Epithelial cell of prostate (primary cell): Measurements from ENCODE around the gene TNS4.
A peak's percentile ranks its signal among the peaks of the same experiment; 100 is the strongest.

Source experiments
- DNase-seq: peaks from one replicate; pipeline ENCODE4 v3.0.0-alpha.2; 2011; ENCODE audit warnings: low read depth, low spot score
- H3K27ac ChIP-seq: fragments of 450-650 bp; 2 replicates; pipeline ENCODE4 v1.5.1; 2017; ENCODE audit warnings: mild to moderate bottlenecking

Gene TNS4

GRCh38 chr17:40536295-40537171 is 35.1 kb upstream of the TNS4 start:
- peak overlapping the region; percentile 87 for H3K27ac ChIP-seq
- no peak for DNase-seq

DNA sequence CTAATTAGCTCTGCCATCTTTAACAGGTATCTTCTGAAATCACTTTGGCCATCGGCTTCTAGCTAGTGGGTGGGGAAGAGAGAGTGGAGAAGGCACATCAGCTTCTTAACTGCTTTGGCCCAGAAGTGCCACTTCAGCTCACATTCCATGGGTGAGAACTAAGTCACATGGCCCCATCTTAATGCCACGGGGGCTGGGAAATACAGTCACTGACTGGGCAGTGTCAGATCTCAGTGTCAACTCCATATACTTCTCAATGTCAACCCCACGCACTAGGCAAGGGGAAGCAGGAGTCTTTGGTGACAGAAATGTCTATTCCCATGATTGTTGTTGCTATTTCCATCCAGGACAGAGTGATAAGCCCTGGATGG is 34.5 kb upstream of the TNS4 start:
- H3K27ac ChIP-seq, result no peak overlapping the region
- no peak for DNase-seq

GRCh38 chr17:40535438-40535837 is 34.0 kb upstream of the TNS4 start:
- DNase-seq, result no peak
- H3K27ac ChIP-seq, result no peak overlapping the region

- no peak for DNase-seq
- peak overlapping the region; percentile 73 for H3K27ac ChIP-seq
Observed at GRCh38 chr17:40534371-40535189, 33.2 kb upstream of the TNS4 start.

DNA sequence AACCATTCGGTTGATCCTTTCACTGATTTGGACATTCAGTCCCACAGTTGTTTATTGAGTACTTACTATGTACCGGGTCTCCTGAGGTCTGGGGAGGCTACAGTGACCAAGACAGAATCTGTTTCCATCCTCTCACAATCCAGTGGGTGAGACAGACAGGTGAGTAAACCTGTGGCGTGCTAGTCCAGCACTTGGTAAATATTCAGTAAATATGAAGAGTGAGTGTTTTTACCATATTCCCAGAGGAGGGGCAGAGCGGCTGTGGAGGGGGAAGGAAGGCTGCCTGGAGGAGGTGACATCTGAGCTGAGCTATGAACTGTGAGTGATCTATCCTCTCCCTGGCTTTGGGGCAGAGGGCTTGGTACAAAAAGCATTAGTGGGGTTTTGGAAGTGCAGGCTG is 32.5 kb upstream of the TNS4 start:
- H3K27ac ChIP-seq, result peak overlapping the region; percentile 73
- DNase-seq, result no peak

DNA sequence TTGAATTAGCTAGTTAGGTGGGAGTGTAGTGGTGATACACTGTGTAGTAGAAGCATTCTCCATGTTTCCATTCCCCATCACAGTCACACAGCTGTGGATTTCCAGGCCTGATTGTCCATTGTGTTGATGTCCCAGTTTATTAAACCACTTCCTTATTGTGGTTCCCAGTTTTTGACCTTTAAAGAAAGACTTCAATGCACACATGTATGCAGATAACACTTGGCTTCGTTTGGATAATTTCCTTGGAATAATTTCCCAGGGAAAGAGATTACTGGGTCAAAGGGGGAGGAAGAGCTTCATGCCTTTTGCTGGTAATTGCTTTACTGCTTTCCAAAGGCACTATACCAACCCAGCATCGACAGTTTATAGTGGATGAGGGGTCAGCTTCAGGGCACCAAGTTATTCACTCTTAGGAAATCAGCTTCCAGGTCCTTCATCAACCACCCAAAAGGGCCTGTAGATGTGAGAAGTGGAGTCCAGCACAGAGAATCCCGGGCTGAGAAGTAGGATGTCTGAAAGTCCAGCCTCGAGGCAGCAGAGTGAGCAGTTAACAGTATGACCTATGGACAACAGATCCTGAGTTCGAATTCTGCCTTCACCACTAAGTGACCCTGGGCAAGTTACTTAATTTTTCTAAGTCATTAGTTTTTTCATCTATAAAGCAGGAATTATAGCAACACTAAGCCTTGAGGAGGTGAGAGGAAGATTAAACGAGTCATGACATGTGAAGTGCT is 31.3 kb upstream of the TNS4 start:
- H3K27ac ChIP-seq, result peak overlapping the region; percentile 73
- no peak for DNase-seq

DNA sequence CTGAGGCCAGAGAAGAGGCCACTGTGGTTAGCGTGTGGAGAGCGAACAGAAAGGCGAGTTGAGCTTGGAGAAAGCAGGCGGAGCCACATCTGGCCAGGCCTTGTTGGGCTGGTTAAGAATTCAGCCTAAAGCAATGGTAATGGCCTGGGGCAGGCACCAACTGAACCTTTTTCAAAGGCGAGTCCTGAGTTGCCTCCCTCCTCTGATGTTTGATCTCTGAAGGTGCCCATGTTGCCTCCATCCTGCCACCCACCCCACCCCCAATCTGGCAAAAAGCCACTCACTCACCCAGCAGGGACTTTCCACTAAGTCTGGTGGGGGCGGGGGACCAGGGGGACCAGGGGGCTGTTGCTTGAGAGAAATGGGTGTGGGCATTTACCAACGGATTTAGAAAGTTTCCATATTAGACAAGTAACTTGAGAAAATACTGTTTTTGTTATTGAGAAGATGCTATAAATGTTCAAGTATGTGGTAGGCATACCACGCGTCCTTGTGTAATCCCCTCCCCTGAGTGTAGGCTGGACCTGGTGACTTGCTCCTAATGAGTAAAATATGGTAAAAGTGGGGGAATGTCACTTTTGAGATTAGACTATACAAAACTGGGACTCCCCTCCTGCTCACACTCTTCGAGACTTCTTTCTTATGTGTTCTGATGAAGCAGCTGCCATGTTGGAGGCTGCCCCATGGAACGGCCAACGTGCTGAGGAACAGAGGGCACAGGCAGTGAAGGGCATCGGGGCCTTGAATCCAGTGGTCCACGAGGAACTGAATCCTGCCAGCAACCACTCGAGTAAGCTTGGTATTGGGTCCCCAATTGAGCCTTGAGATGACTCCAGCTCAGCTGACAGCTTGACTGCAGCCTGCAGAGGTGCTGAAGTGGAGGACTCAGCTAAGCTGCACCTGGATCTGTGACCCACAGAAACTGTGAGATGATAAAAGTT is 29.9 kb upstream of the TNS4 start:
- no peak for DNase-seq
- peak overlapping the region; percentile 18 for H3K27ac ChIP-seq

DNA sequence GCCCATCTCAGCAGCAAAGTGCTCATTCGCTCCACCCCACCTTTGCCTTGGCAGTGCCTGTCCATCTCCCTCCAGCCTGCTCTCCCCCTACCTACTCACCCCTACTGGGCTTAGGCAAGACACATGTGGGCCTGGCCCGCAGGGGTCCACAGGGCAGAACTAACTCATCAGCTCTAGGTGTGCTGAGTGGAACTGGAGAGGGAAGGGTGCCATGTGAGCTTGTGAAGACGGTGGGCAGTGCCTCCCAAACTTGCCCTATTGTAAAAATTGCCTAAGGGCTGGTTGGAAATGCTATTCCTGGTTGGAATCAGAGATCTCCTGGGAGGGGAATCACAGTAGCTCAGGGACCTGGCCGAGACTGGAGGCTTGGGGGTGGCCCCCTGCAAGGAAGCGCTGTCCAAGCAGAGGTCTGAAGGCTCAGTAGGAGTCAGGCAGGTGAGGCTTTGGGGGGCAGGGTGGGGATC is 29.1 kb upstream of the TNS4 start:
- peak overlapping the region; percentile 18 for H3K27ac ChIP-seq
- DNase-seq, result no peak

DNA sequence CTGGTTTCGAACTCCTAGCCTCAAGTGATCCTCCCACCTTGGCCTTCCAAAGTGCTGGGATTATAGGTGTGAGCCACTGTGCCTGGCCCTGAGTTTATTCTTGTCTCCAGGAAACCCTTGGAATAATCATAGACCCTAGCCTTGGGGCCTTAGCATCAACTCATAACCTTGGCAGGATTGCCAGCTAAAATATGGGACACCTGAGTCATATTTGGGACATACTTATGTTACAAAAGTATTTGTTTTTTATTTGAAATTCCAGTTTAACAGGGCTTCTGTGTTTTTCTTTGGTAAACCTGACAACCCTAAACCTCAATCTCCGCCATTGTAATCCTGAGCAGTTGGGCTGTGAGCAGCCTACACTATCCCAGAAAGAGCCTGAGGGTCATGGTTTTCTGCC is 28.6 kb upstream of the TNS4 start:
- no peak for DNase-seq
- peak overlapping the region; percentile 18 for H3K27ac ChIP-seq

- no peak overlapping the region for H3K27ac ChIP-seq
- DNase-seq, result no peak
Observed at GRCh38 chr17:40528692-40529417, 27.4 kb upstream of the TNS4 start.

- H3K27ac ChIP-seq, result no peak overlapping the region
Observed at GRCh38 chr17:40526668-40527067, 25.2 kb upstream of the TNS4 start.

GRCh38 chr17:40525294-40525693 is 23.9 kb upstream of the TNS4 start:
- no peak for DNase-seq
- H3K27ac ChIP-seq, result no peak overlapping the region

More at GRCh38 chr17:40526668-40527067, 25.2 kb upstream of the TNS4 start:
- DNase-seq, result no peak

DNA sequence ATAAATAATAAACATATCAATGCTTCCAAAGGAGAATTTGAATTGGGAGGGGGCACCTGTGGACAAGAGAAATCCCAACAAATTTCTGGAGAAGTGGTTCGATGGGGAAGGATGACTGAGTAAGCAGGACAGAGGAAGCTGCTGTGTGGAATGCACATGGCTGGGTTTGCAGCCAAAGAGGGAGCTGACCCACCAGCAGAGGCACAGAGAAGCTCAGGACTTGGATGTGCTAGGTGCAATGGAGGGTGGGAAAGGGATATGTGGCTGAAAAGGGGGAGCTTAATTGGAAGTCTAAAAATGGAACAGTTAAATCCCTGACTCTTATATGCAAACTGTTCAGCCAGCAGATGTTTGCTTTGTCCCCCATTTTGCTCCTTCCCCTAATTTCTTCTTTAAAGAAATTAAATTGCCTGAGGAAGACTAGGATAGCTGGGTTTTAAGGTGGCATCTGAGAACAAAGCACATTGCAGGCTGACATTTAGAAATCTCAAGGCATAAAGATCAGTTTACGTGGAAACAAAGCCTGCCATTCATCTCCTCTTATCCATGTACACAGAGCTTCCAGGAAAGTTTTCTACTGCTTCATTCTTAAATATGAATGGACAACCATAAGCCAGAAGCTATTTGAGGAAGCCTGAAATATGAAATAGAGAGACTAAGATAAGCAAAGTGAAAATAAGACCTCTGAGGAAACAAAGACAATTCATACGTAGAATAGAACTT is 23.0 kb upstream of the TNS4 start:
- H3K27ac ChIP-seq, result peak overlapping the region; percentile 99
- no peak for DNase-seq

GRCh38 chr17:40522961-40523310 is 21.5 kb upstream of the TNS4 start:
- peak overlapping the region; percentile 99 for H3K27ac ChIP-seq
- DNase-seq, result no peak

DNA sequence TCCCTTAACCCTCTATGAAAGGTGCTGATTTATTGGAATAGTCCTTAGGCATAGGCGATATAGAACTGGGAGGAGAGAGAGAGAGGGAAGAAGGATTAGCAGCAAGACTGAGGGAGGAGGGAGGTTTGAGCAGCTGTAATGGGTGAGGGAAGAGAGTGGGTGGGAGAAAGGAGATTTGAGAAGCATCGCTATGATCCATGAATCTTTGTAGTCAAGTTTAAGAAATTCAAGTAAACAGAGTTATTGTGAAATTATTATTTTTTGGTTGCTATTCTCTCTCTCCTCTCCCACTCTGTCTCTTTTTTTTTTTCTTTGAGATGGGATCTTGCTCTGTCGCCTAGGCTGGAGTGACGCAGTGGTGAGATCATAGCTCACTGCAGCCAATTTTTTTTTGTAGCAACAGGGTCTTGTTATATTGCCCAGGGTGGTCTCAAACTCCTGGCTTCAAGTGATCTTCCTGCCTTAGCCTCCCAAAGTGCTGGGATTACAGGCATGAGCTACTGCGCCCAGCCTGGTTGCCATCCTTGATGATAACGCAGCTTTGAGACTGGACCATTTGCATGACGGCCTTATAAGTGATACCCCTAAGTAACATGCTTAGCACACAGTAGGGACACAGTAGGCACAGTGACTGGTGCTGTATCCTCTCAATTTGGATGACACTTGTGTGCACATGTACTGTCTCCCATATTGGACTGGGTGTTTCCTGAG is 21.0 kb upstream of the TNS4 start:
- H3K27ac ChIP-seq, result peak overlapping the region; percentile 99
- no peak for DNase-seq

DNA sequence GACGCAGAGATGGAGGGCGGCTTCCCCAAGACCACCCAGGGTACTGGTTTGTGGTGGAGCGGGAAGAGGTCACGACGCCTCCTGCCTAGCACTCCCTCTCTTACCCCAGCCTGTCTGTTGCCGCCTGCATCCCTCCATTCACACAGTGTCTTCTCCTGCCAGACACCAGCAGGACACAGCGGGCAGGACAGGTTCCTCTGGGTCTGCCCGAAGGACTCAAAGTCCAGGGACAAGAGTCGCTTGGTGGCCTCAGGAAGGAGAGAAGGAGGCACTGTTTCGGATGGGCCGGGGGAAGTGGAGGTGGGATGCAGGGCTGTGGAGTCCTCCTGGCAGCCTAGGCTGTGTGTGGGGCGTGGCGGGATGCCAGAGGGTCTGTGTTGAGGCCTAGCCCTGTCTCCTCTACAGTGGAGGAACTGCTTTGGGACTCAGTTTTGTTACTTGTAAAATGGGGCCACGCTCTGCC is 19.6 kb upstream of the TNS4 start:
- peak overlapping the region; percentile 99 for H3K27ac ChIP-seq
- DNase-seq, result no peak

GRCh38 chr17:40519089-40519775 is 17.8 kb upstream of the TNS4 start:
- no peak for DNase-seq
- H3K27ac ChIP-seq, result peak overlapping the region; percentile 99
